Cardiac fibroblast (primary cell): Measurements from ENCODE around the gene SLC43A2.
"Not testable (repeated sequence)": the region's sequence is repeated elsewhere in the genome, so short reads cannot be mapped to it uniquely, and the experiment has no call there.

ENCODE experiments used
- DNase-seq, 2 donors: peaks; one replicate each; pipeline versions ENCODE4 v3.0.0 to v3.0.0-alpha.2; 2010; ENCODE audit warnings: low read depth in 2 of 2
- H3K4me3 ChIP-seq, 2 donors: replicated peaks in 1 of 2; 1 replicate in 1 of 2; 2 replicates in 1 of 2; pipeline ENCODE4 v1.5.1; 2011; ENCODE audit warnings: low read depth in 2 of 2, low read length in 2 of 2, mild to moderate bottlenecking in 2 of 2, moderate library complexity in 1 of 2
- CTCF ChIP-seq: IDR thresholded peaks from one replicate; pipeline ENCODE4 v1.5.1; 2011; ENCODE audit warnings: low read depth, mild to moderate bottlenecking, low read length, inconsistent platforms

Gene SLC43A2

GRCh38 chr17:1627982-1628855 lies at the start of gene SLC43A2:
Gene SLC43A2 (minus strand): TSS chr17:1628834. CDS start chr17:1627874, 960 bp downstream.
- peak within 1 kb of the TSS; percentile 68 to 75 for H3K4me3 ChIP-seq
- DNase-seq: peak; percentile 74 to 83
- TF ChIP-seq CTCF: no peak

- no peak for TF ChIP-seq CTCF
- H3K4me3 ChIP-seq: no peak overlapping the region
- DNase-seq: no peak
Observed at GRCh38 chr17:1676401-1676800, 47.8 kb upstream of the SLC43A2 start.

- no peak for TF ChIP-seq CTCF
- no peak overlapping the region for H3K4me3 ChIP-seq
- no peak for DNase-seq
Observed at GRCh38 chr17:1673041-1673785, 44.6 kb upstream of the SLC43A2 start.

GRCh38 chr17:1663934-1664333 lies 35.3 kb upstream of the SLC43A2 start:
- H3K4me3 ChIP-seq, DNase-seq: not testable (repeated sequence)

GRCh38 chr17:1661045-1661444 lies 32.4 kb upstream of the SLC43A2 start:
- no peak overlapping the region for H3K4me3 ChIP-seq
- TF ChIP-seq CTCF: no peak
- no peak for DNase-seq

- no peak for DNase-seq
- TF ChIP-seq CTCF: no peak
- no peak overlapping the region for H3K4me3 ChIP-seq
Observed at GRCh38 chr17:1658100-1658499, 29.5 kb upstream of the SLC43A2 start.

- no peak overlapping the region for H3K4me3 ChIP-seq
- no peak for DNase-seq
- no peak for TF ChIP-seq CTCF
Observed at GRCh38 chr17:1653735-1654134, 25.1 kb upstream of the SLC43A2 start.

- not testable (repeated sequence) for H3K4me3 ChIP-seq, DNase-seq
Observed at GRCh38 chr17:1652794-1653193, 24.2 kb upstream of the SLC43A2 start.
